GM06990 (cell line): ENCODE measurements around the gene SHROOM2.

Experiments used
- DNase-seq: peaks from one replicate; pipeline ENCODE4 v3.0.0-alpha.2; 2011; ENCODE audit not compliant: insufficient read length; ENCODE audit errors: extremely low read depth
- H3K27me3 ChIP-seq: replicated peaks from 2 replicates; pipeline ENCODE4 v1.6.0; 2011; ENCODE audit warnings: low read length; ENCODE audit not compliant: control insufficient read depth, insufficient read depth
- H3K36me3 ChIP-seq: 2 replicates; pipeline ENCODE4 v1.5.1; 2011; ENCODE audit warnings: low read length; ENCODE audit not compliant: control insufficient read depth, insufficient read depth
- H3K4me3 ChIP-seq: replicated peaks from 2 replicates; pipeline ENCODE4 v1.5.1; 2011; ENCODE audit warnings: low read depth, mild to moderate bottlenecking, control low read depth, low read length
- TF ChIP-seq, protein P1 (sequence below): IDR thresholded peaks from 2 replicates; pipeline ENCODE4 v1.5.1; 2011; ENCODE audit warnings: low read length, control low read depth, mild to moderate bottlenecking, inconsistent platforms; ENCODE audit not compliant: insufficient read depth, poor library complexity, severe bottlenecking

SHROOM2 gene

DNA sequence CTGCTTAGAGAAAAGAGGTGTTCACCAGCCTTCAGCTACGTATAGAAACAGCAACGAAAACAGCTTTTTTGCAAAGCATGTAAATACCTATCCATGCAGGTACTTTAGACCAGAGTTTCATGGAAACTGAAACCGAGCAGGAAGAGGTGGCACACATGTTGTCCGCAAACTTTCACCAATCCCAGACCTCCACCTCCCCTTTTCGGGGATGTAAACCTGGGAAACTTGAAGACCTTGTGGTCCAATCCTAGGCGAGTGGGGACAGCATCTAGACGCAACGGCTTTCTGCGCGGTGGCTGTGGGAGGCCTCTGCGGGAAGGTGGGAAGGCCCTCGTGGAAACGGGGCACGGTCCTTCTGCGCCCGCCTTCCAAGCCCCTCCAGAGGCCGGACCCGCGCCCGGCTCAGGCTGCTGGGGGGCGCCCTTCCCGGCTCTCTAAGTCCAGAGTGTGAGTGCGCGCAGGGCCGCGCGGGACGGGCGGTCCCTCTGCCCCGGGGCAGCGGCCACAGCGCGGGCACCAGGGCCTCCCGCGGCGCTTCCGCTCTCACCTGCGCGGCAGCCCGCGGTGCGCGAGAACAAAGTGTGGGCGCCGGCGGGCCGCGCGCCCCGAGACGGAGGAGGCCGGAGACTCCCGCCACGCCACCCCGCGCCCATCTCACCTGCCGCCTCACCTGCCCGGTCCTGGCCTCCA lies 830 bp upstream of the SHROOM2 start:
- Histone ChIP-seq H3K36me3 (no peaks in the 10 kb centered on the region), H3K27me3 (no peaks in the 10 kb centered on the region), H3K4me3 (no peak overlapping the region)
- no peak for DNase-seq
- TF ChIP-seq, protein P1, sequence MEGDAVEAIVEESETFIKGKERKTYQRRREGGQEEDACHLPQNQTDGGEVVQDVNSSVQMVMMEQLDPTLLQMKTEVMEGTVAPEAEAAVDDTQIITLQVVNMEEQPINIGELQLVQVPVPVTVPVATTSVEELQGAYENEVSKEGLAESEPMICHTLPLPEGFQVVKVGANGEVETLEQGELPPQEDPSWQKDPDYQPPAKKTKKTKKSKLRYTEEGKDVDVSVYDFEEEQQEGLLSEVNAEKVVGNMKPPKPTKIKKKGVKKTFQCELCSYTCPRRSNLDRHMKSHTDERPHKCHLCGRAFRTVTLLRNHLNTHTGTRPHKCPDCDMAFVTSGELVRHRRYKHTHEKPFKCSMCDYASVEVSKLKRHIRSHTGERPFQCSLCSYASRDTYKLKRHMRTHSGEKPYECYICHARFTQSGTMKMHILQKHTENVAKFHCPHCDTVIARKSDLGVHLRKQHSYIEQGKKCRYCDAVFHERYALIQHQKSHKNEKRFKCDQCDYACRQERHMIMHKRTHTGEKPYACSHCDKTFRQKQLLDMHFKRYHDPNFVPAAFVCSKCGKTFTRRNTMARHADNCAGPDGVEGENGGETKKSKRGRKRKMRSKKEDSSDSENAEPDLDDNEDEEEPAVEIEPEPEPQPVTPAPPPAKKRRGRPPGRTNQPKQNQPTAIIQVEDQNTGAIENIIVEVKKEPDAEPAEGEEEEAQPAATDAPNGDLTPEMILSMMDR = no peak

DNA sequence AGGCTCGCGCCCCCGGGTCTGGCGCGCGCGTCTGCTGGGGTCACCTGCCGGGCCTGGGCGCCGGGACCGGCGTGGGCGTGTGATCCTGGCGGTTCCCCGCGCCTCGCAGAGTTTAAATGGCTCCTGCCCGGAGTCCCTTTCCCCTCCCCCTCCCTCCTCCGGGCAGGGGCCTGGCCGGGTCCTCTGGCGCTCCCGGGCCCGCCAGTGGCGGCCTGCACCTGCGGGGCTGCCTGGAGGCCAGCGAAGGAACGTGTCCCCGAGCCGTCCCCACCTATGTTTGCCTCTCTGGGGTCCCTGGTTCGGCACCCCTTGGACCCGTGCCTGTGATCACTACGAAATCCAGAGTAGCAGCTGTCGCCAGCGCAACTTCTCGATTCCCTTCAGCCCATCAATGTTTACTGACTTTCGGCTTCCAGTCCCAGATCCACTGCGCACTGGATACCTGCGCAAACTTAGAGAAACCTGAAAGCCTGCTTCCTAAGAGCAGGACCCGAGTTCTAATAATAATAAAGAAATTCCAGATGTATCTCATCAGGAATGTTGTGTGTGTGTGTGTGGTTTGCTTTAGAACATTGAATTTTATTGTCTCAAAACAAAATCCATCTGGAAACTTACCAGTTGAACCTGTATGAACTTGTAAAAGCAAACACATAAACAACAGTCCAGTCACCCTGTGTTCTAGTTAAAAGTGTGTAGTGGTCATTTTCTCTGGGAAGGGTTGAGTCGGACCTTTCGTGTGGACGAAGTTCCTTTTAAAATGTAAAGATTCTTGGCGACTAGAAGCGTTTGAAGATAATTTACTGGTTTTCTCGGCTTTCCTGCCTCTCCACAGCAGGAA lies 788 bp downstream of the SHROOM2 start:
- DNase-seq = no peak
- TF ChIP-seq, protein P1 = no peak
- no peak overlapping the region for H3K4me3 ChIP-seq
- H3K36me3 ChIP-seq = no peaks in the 10 kb centered on the region
- H3K27me3 ChIP-seq = no peaks in the 10 kb centered on the region

DNA sequence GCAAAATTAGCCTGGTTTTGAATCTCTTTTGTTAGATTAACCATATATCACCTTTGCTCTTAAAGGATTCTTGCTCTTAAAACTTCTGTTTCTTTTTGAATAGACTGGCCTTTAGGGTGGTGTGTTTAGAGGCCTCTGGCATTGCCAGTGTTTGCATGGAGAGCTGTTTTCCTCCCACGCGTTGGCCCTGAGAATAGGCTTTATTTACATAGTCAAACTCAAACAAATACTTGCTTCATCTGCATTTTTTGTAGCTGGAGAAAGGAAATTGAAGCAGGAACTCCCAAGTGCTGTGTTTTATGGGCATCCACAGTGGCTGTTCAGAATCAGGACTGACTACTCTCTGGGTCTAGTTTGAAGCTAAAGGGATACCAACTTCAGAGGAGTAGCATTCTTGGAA lies 2.7 kb downstream of the SHROOM2 start:
- TF ChIP-seq, protein P1 = no peak
- DNase-seq = no peak
- Histone ChIP-seq H3K27me3 (no peaks in the 10 kb centered on the region), H3K36me3 (no peaks in the 10 kb centered on the region), H3K4me3 (no peak overlapping the region)

DNA sequence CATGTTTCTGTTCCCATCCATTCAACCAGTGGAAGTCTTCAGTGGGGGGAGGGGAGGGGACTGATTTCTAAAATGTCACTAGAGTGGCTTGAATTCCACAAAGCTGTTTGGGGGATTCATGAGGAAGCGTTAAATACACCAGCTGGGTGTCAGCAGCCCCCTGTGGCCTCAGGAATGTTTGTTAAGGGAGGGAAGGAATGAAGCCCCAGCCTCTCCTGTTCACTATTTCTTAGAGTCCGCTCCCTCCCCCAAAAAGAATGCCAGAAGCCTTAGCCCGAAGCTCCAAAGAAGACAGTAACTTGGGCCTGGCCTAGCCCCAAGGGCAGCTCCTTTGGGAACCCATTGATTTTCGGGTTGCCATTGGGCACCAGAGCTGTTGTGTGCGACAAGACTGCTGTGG lies 3.3 kb downstream of the SHROOM2 start:
- H3K4me3 ChIP-seq = no peak overlapping the region
- TF ChIP-seq, protein P1 = no peak

DNA sequence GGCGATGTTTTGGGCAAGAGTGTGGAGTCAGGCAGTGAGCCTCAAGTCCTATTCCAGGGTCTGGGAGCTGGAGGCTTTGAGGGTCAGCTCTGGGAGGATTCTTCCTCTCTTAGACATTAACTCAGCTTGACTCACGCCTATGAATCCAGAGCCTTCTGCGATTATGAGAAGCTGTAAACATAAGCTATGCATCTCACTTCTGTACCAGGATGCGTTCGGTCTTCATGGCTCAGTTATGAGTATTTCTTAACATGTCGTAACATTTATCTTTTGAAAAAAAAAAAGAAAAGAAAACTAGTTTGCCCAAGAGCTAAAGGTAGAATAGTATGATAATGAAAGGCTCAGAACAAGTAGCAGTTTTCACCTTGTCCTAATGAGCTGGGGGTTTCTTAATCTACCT lies 4.6 kb downstream of the SHROOM2 start:
- TF ChIP-seq, protein P1 = no peak
- H3K27me3 ChIP-seq = no peaks in the 10 kb centered on the region
- no peaks in the 10 kb centered on the region for H3K36me3 ChIP-seq
- no peak for DNase-seq
- no peak overlapping the region for H3K4me3 ChIP-seq

More for the DNA sequence above, 3.3 kb downstream of the SHROOM2 start:
- no peak for DNase-seq
- no peaks in the 10 kb centered on the region for H3K36me3 ChIP-seq
- no peaks in the 10 kb centered on the region for H3K27me3 ChIP-seq
